NCI-H1930 (cell line): ENCODE data around the gene SNIP1.
A peak's percentile ranks its signal among the peaks of the same experiment; 100 is the strongest.
"Not testable (repeated sequence)": the region's sequence is repeated elsewhere in the genome, so short reads cannot be mapped to it uniquely, and the experiment has no call there.

Source experiments
- DNase-seq, 2 experiments: peaks; one replicate each; lab custom pipeline; 2025; lab: John Stamatoyannopoulos, UW

SNIP1 gene

GRCh38 chr1:37553927-37554808, at the start of gene SNIP1:
Gene SNIP1 (minus strand): TSS chr1:37554293. CDS start chr1:37554229, 64 bp downstream.
- DNase-seq, result peak; percentile 82 to 86

GRCh38 chr1:37602750-37603694, 48.9 kb upstream of the SNIP1 start:
- DNase-seq, result peak; percentile 14 to 51

GRCh38 chr1:37601441-37601840, 47.3 kb upstream of the SNIP1 start:
- DNase-seq, result no peak

GRCh38 chr1:37599940-37600339, 45.8 kb upstream of the SNIP1 start:
- no peak for DNase-seq

DNA sequence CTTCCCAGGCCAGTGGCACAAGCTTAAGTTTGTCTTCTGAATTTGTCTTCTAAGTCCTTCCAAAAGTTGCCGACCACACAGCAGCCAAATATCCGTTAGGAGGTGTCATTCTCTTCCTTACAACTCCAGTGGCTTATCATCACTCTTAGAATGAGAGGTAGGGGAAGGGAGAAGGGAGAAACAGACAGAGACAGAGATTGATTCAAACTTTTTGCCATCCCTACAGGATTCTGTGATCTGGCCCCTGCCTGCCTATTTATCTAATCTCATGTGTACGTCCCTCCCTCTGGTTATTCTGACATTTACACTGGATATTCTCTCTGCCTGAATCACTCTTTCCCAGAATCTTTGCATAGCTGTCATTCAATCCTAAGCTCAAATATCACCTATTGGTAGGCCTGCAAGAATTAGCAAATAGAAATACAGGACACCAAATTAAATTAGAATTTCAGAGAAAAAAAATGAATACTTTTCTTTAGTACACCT, 42.1 kb upstream of the SNIP1 start:
- no peak for DNase-seq

GRCh38 chr1:37595440-37596181, 41.5 kb upstream of the SNIP1 start, which contains the start of gene GNL2:
Gene GNL2 (minus strand): TSS chr1:37595937. CDS start chr1:37595822, 115 bp downstream.
- DNase-seq, result peak; percentile 90 to 93

- no peak for DNase-seq
Observed at GRCh38 chr1:37593726-37594125, 39.6 kb upstream of the SNIP1 start.

DNA sequence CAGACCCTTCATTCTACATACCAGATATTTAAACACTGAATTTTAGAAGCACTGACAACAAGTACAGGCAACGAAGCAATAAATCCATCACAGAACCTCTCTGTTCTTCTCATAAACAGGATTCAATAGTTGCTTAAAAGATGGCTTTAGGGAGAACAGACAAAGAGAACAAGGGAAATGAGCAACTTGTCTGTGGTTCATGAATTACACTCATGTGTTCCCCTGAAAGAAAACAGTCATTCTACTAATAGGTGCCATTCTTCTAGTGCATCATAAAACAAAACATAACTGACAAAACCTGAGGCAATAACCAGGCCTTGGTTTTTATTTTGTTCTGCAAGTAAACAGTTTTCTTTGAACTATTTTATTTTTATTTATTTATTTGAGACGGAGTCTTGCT, 34.8 kb upstream of the SNIP1 start:
- no peak for DNase-seq

GRCh38 chr1:37584544-37584943, 30.5 kb upstream of the SNIP1 start:
- DNase-seq, result not testable (repeated sequence)

GRCh38 chr1:37575692-37576091, 21.6 kb upstream of the SNIP1 start:
- DNase-seq, result no peak

DNA sequence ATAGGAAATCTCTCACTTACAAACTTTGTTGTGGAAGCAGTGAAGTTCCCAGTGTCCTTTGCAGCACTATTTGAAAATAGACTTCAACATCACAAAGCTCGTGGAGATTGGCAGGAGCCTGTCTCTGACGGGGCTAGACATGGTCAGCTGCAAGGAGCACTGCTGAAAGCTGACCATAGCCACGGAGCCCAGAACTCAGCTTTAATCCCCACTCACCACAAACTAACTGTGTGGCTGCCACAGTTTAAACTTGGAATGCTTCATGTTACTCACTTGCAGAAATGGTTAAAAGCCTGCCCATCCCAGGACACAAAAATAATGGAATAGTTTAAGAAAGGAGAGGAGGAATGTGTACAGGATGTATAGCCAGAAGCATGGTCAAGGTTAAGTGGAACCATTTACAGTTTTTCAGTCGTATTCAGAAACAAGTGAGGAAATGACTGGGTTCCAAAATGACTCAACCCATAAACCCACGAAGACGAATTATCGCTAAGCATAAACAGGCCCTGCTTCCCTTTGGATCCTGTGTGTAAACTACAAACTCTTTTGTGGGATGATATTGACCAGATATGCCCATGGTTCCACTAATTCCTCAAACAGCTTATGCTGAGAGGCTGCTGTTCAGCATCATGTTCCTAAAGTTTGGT, 20.9 kb upstream of the SNIP1 start:
- no peak for DNase-seq

DNA sequence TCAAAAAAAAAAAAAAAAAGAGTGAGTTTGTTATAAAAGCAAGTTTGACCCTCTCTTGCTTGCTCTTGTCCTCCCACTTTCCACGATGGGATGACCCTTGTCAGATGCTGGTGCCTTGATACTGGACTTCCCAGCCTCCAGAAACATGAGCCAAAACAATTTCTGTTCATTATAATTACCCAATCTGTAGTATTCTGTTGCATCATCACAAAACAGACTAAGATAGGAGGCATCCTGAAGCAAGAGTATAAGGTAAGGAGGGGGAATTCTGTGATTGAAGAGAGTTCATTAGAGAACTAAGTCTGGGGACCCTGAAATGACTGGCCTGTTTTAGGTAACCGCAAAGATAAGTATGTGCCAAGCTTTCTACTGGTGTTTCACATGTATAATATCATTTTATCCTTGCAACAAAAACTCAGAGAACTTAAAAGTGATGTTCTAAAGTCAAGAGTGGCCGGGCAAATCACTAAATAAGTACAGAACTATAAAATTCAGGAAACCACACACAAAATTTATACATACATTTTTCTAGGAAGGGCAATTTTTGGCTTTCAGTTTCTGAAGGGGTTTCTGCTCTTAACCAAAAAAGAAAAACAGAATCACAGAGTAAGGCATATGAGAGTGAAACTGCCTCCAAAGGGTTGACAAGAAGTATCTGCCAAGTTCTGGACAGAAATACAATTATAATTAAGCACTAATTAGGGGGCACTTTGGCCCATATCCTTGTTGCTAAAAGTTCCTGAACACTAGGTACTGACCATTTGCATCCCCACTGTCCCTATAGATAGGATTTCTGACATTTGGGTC, 16.6 kb upstream of the SNIP1 start:
- no peak for DNase-seq

- DNase-seq, result no peak
Observed at GRCh38 chr1:37567023-37567422, 12.9 kb upstream of the SNIP1 start.

DNA sequence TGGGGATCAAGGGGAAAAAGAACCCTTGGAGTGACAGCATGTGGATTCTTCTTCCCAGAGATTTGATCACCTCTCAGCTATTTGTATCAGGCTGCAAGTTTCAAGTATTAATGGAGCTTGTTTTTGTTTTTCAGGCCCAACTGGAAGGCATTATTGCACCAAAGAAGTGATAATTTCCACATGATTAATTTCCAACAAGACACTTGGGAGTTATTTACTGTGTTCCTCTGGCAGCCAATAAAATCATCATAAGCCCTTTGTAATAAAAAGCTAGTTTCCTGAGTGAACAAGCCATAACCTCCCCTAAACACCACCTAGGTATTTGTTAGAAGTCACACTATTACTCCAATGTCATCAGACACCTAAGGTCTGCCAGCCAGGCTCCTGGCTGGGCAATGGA, 10.8 kb upstream of the SNIP1 start:
- no peak for DNase-seq

DNA sequence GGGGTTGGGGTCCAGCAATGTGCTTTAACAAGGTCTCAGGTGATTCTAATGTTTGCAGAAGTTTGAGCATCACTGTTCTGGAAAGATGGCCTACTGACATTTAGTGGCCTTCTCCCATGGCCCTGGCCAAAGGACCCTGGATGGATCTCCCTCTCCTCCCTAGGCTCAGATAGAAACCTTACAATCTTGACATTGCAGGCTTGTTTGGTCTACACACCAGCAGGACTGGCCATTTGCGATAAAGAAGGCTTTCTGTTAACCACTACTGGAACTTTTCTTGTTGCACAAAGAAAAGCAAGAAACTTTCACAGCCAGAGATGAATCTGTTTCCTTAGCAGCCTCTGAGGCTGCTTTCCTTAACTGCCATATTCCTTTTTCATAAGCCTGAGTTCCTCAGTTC, 8.9 kb upstream of the SNIP1 start:
- DNase-seq, result no peak

- DNase-seq, result no peak
Observed at GRCh38 chr1:37561133-37562132, 7.3 kb upstream of the SNIP1 start.

DNA sequence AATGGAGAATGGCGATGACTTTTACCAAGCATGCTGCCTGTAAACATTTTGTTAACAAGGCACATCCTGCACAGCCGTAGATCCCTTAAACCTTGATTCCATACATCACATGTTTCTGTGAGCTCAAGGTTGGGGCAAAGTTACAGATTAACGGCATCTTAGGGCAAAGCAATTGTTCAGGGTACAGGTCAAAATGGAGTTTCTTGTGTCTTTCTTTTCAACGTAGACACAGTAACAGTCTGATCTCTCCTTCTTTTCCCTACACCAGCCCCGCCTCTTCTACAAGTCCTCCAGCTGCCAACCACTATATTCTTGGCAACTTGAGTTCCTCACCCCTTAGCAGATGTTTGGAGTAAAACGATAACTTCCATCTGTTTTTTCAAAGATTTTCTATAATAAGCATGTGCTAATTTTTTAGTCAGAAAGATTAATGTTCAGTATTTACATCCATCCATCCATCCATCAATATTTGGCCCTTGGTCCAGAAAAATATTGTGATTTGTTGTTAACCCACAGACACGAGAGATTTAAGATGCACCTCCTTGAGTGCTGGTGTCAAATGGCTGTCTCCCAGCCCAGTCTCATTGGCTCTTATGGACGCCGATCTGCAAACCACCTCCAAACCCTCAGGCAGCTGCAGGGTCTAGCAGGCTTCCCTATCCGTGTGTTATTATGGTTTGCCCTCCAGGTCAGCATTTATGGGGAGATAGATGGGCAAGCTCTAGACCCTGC, 6.5 kb upstream of the SNIP1 start:
- no peak for DNase-seq

DNA sequence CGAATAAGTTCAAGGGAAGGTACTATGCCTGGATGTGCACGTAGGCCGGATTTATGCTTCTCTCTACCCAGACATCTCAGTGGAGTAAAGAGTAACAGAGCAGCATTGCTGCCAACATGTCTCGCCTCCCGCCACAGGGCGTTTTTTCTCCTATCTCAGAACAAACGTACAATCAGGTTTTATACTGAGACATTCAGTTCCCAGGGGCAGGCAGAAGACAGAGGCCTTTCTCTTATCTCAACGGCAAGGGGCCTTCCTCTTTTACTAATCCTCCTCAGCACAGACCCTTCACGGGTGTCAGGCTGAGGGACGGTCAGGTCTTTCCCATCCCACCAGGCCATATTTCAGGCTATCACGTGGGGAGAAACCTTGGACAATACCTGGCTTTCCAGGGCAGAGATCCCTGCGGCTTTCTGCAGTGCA, 5.9 kb upstream of the SNIP1 start:
- DNase-seq, result not testable (repeated sequence)
